RPMI8226 (cell line): ENCODE measurements around the gene RXFP2.

ENCODE experiments used
- DNase-seq: peaks from one replicate; pipeline ENCODE4 v3.0.0-alpha.2; 2015

The RXFP2 gene

DNA sequence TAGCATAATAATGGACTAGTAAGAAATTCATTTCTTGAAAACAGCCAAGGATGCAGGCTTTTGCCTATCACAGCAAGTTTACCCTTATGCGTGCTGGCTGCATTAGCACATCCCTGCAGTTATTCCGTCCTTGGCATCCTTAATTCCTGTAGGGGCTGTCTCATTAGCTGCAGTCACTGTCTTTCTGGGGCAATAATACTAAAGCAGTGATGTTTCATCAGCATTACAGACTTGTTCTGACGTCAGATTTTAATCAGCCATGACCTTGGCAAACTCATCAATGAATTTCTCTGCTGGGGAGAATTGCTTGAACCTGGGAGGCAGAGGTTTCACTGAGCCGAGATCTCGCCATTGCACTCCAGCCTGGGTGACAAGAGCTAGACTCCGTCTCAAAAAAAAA is 103.7 kb downstream of the RXFP2 start:
- no peak for DNase-seq

DNA sequence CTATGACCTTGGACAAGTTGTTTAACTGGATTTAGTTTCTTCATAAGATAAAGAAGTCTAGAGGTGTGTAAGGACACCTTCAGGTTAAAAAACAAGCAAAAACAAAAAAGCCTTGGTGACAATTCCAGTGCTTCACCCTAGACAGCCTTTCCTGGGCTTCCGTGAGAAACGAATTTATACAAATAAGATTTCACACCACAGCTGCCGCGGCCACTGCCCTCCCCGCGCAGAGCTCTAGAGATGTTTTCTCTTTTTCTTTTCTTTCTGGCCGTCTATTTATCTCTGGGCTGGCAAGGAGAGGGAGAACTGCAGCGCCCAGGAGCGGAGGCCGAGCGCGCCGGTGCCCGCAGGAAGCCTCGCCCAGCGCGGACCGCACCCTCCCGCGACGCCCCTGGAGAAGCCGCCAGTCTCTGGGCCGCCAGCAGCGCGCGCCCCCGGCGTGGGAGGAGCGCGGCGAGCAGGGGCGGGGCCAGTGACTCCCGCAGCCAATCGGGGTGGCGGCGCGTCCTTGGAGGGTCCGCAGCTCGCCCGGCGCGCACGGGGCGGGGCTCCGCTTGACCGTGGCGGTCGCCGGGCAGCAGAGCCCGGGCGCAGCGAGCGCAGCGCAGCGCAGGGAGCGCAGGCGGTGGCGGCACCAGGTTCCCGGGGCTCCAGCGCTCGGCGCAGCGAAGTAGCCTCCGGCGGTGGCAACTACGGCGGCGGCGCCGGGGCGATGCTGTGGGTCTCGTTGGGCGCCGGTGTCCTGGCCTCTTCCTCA is 107.0 kb downstream of the RXFP2 start:
- DNase-seq = peak; percentile 64

DNA sequence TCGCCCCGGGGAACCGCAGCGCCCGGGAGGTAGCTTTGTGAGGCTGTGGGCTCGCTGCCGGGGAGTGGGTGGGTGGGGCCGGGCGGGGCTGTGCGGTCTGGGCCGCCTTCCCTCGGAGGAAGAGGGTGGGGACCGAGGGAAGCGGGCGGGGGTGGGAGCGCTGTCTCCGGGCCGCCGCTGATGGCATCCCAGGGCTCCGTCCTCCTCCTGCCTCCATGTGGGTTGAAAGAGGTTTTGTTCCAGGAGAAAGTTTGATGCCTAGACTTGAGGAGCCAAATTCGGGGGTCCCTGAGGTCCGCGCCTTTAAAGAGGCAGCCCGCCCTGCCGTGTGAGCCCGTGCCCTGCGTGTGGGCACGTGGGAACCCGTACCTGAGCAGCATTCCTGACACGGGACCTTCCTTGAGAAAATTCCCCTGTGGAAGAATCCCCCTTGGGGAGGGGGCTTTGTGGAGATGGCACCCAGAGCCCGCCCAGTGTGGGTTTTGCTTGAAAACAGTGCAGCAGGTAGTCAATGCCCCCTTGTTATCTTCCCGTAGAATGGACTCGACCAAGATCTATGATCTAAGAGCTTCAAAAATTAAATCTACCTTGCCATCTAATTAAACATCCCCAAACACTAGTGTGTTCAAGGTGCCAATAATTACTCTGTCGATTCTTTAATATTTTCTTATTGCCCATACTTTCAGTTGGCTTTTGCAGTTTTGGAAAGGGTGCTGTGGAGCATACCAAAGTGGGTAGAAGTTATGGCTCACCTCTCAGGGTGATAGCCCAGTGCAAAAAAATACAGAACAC is 107.8 kb downstream of the RXFP2 start:
- DNase-seq = no peak

DNA sequence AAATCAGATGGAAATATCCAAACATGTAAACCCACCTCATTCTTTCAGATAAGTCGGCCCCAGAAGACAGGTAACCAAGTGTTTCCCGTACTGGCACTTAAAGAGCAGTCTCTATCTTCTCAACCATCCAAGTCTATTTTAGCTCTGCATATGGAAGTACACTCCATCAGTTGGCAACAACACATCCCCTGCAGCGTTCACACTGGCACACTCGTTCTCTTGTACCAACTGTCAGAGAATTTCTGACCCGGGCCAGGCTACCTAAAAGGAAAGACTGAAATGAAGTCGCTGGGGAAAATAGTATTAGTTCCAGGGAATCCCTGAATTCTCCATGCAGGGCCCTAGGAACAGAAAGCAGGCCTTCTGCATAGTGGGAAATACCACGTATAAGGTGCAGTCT is 109.3 kb downstream of the RXFP2 start:
- DNase-seq = no peak

DNA sequence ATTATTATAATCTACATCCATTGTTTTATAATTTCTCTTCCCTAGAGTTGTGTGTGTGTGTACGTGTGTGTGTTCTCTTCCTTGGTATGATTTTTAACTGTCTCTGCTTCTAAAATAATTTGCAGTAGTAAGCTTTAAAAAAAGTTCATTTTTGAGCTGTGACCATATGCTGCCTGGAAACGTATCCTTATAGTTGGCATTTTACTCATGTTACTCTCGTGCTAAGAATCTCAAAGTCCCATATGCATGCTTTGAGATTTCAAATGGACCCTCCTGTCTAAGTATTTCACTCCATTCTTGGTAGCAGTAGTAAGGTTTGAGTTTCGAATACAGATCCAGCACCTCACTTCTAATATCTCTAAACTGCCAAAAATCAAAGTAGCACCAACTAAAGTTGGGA is 109.9 kb downstream of the RXFP2 start:
- DNase-seq = no peak

DNA sequence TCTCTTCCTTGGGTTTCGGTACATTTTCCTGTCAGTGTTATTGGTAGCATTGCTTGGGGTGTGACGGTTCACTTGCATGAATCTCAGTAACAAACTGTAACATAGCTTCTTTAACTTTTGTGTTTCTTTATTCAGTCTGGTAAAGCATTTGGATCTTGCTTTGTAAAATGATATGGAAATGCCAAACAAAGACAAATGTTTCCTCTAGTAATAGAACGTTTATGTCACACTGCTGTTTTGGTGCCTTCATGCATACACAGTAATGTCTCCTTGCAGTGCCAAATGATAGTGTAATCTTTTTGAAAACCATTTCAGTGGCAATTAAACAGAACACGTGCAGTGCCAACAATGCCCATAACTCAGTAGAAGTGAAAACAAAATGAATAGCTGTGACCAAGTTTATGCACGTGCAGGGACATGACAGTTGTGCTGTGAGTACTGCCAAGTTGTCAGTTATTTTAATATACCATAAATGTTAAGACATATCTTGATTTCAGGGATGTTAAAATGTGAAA is 110.8 kb downstream of the RXFP2 start:
- no peak for DNase-seq

DNA sequence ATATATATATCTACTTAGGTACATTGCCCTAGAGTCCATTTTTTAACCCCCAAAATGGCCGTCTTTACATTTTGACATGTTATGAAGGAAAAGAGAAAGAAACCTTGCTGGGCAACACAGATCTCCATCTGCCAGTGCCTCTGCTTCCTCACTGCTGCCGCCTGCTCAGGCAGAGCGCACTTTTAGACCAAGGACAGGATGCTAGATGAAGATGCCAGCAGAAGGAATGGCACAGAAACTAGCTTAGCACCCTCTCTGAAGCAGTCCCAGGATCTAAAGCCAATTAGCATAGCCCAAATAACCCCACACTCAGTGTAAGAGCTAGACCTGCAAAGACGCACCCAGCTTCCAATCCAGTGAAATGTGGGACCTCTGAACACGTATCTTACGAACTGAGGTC is 111.9 kb downstream of the RXFP2 start:
- no peak for DNase-seq
